ENCODE data around the gene ULBP2.

ULBP2 gene

DNA sequence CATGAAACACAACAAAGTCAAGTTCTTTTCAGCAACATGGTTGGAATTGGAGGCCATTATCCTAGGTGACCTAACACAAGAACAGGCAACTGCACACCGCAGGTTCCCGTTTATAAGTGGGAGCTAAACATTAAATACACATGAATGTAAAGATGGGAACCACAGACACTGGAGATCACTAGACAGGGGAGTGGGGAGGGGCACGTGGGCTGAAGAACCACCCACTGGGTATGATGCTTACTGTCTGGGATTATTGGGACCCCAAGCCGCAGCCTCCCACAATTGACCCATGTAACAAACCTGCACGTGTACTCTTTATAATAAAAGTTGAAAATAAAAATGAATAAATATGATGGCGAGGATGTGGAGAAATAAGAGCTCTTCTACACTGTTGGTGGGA is 10.3 kb upstream of the ULBP2 start:
- Histone ChIP-seq H3K9ac (no peak overlapping the region), H3K79me2 (ENCODE audit: insufficient read depth, low read depth) (no peaks in the 10 kb centered on the region), H3K4me1 (ENCODE audit: low read depth, poor library complexity, severe bottlenecking) (peaks cover 12% of the 10 kb centered on the region), H2AFZ (ENCODE audit: low read depth) (no peak overlapping the region), H3K4me2 (no peak overlapping the region), H3K4me3 (IDR thresholded peaks at IDR 0.05; ENCODE audit: insufficient read depth, low read depth, low read length) (no peak overlapping the region), H3K27ac (no peak overlapping the region), H4K20me1 (ENCODE audit: insufficient read depth) (no peaks in the 10 kb centered on the region), H3K36me3 (ENCODE audit: insufficient read depth) (no peaks in the 10 kb centered on the region), H3K27me3 (ENCODE audit: insufficient read depth, low read depth) (peaks cover 60% of the 10 kb centered on the region; the same call in 1 of the 2 replicates)
- no peak for TF ChIP-seq CTCF (conservative IDR thresholded peaks at IDR 0.05; ENCODE audit: low read depth, low read length)

- TF ChIP-seq CTCF (conservative IDR thresholded peaks at IDR 0.05; ENCODE audit: low read depth, low read length), result no peak
- H3K9ac ChIP-seq, result no peak overlapping the region
- peaks cover 68% of the 10 kb centered on the region for H3K27me3 ChIP-seq (ENCODE audit: insufficient read depth, low read depth)
- H3K79me2 ChIP-seq (ENCODE audit: insufficient read depth, low read depth), result no peaks in the 10 kb centered on the region
- no peaks in the 10 kb centered on the region for H3K36me3 ChIP-seq (ENCODE audit: insufficient read depth)
- H3K4me1 ChIP-seq (ENCODE audit: low read depth, poor library complexity, severe bottlenecking), result peaks cover 25% of the 10 kb centered on the region
- H4K20me1 ChIP-seq (ENCODE audit: insufficient read depth), result no peaks in the 10 kb centered on the region
- no peak overlapping the region for H3K4me2 ChIP-seq
- no peak overlapping the region for H3K4me3 ChIP-seq (IDR thresholded peaks at IDR 0.05; ENCODE audit: insufficient read depth, low read depth, low read length)
- H2AFZ ChIP-seq (ENCODE audit: low read depth), result no peak overlapping the region
- no peak overlapping the region for H3K27ac ChIP-seq
These were observed 8.8 kb upstream of the ULBP2 start for GRCh38 chr6:149933036-149933435.

- peaks cover 30% of the 10 kb centered on the region for H3K4me1 ChIP-seq (ENCODE audit: low read depth, poor library complexity, severe bottlenecking)
- H3K27me3 ChIP-seq (ENCODE audit: insufficient read depth, low read depth), result peaks cover 72% of the 10 kb centered on the region
- no peaks in the 10 kb centered on the region for H4K20me1 ChIP-seq (ENCODE audit: insufficient read depth)
- H2AFZ ChIP-seq (ENCODE audit: low read depth), result no peak overlapping the region
- H3K27ac ChIP-seq, result no peak overlapping the region
- no peak for TF ChIP-seq CTCF (conservative IDR thresholded peaks at IDR 0.05; ENCODE audit: low read depth, low read length)
- no peaks in the 10 kb centered on the region for H3K36me3 ChIP-seq (ENCODE audit: insufficient read depth)
- no peaks in the 10 kb centered on the region for H3K79me2 ChIP-seq (ENCODE audit: insufficient read depth, low read depth)
- H3K4me3 ChIP-seq (IDR thresholded peaks at IDR 0.05; ENCODE audit: insufficient read depth, low read depth, low read length), result no peak overlapping the region
- no peak overlapping the region for H3K9ac ChIP-seq
- no peak overlapping the region for H3K4me2 ChIP-seq
These were observed 8.4 kb upstream of the ULBP2 start for GRCh38 chr6:149933461-149933860.

GRCh38 chr6:149934249-149935156 is 7.3 kb upstream of the ULBP2 start:
- Histone ChIP-seq H3K4me3 (IDR thresholded peaks at IDR 0.05; ENCODE audit: insufficient read depth, low read depth, low read length) (no peak overlapping the region), H3K4me1 (ENCODE audit: low read depth, poor library complexity, severe bottlenecking) (peaks cover 38% of the 10 kb centered on the region), H3K79me2 (ENCODE audit: insufficient read depth, low read depth) (no peaks in the 10 kb centered on the region), H3K27ac (no peak overlapping the region), H3K9ac (no peak overlapping the region), H2AFZ (ENCODE audit: low read depth) (no peak overlapping the region), H3K36me3 (ENCODE audit: insufficient read depth) (no peaks in the 10 kb centered on the region), H4K20me1 (ENCODE audit: insufficient read depth) (no peaks in the 10 kb centered on the region), H3K4me2 (no peak overlapping the region), H3K27me3 (ENCODE audit: insufficient read depth, low read depth) (peaks cover 79% of the 10 kb centered on the region)
- peak; percentile 93 for TF ChIP-seq CTCF (conservative IDR thresholded peaks at IDR 0.05; ENCODE audit: low read depth, low read length)

Measured in KMS-11 (cell line).